IPS-20b (cell line): Measurements from ENCODE around the gene ATP6V0A4.
A peak's percentile ranks its signal among the peaks of the same experiment; 100 is the strongest.

Experiments used
- H3K27ac ChIP-seq: one replicate; pipeline ENCODE4 v1.5.1; 2013; ENCODE audit warnings: low read length
- H3K27me3 ChIP-seq: 2 replicates; pipeline ENCODE4 v1.6.1; 2013; ENCODE audit warnings: mild to moderate bottlenecking, low read length, inconsistent platforms; ENCODE audit not compliant: insufficient read depth
- H3K36me3 ChIP-seq: 2 replicates; pipeline ENCODE4 v1.6.1; 2013; ENCODE audit warnings: low read depth, mild to moderate bottlenecking, inconsistent platforms, low read length, moderate library complexity; ENCODE audit not compliant: insufficient read depth
- H3K4me1 ChIP-seq: 2 replicates; pipeline ENCODE4 v1.6.1; 2013; ENCODE audit warnings: mild to moderate bottlenecking, control low read depth, inconsistent platforms, low read length, moderate library complexity; ENCODE audit not compliant: insufficient read depth
- H3K4me3 ChIP-seq: 2 replicates; pipeline ENCODE4 v1.5.1; 2013; ENCODE audit warnings: mild to moderate bottlenecking, low read length, inconsistent platforms
- H3K9ac ChIP-seq: 2 replicates; pipeline ENCODE4 v1.6.1; 2013; ENCODE audit warnings: low read depth, mild to moderate bottlenecking, inconsistent platforms, low read length, moderate library complexity
- H3K9me3 ChIP-seq: 2 replicates; pipeline ENCODE4 v1.6.1; 2013; ENCODE audit warnings: mild to moderate bottlenecking, low read depth, low read length, inconsistent platforms; ENCODE audit not compliant: insufficient read depth

ATP6V0A4 gene

GRCh38 chr7:138667535-138668228 is 130.3 kb downstream of the ATP6V0A4 start:
- Histone ChIP-seq H3K36me3 (no peaks in the 10 kb centered on the region), H3K27ac (no peak overlapping the region), H3K4me1 (peaks cover 25% of the 10 kb centered on the region; the same call in 1 of the 2 replicates), H3K27me3 (no peaks in the 10 kb centered on the region), H3K4me3 (peak overlapping the region; percentile 48; the same call in 1 of the 2 replicates), H3K9me3 (peaks cover 5% of the 10 kb centered on the region; the same call in 1 of the 2 replicates), H3K9ac (no peak overlapping the region)

GRCh38 chr7:138666385-138666784 is 131.6 kb downstream of the ATP6V0A4 start:
- H3K27me3 ChIP-seq: no peaks in the 10 kb centered on the region
- peaks cover 5% of the 10 kb centered on the region; the same call in 1 of the 2 replicates for H3K9me3 ChIP-seq

GRCh38 chr7:138665669-138666140 is 132.3 kb downstream of the ATP6V0A4 start:
- peaks cover 5% of the 10 kb centered on the region; the same call in 1 of the 2 replicates for H3K9me3 ChIP-seq
- no peak overlapping the region; the same call in 1 of the 2 replicates for H3K9ac ChIP-seq
- H3K4me3 ChIP-seq: no peak overlapping the region
- H3K27me3 ChIP-seq: no peaks in the 10 kb centered on the region
- H3K4me1 ChIP-seq: peaks cover 31% of the 10 kb centered on the region; the same call in 1 of the 2 replicates
- H3K27ac ChIP-seq: no peak overlapping the region
- H3K36me3 ChIP-seq: no peaks in the 10 kb centered on the region

More at GRCh38 chr7:138666385-138666784, 131.6 kb downstream of the ATP6V0A4 start:
- H3K36me3 ChIP-seq: no peaks in the 10 kb centered on the region
- H3K4me3 ChIP-seq: no peak overlapping the region
- no peak overlapping the region for H3K9ac ChIP-seq
- H3K4me1 ChIP-seq: peaks cover 28% of the 10 kb centered on the region; the same call in 1 of the 2 replicates
- H3K27ac ChIP-seq: no peak overlapping the region

- Histone ChIP-seq H3K9me3 (peaks cover 5% of the 10 kb centered on the region; the same call in 1 of the 2 replicates), H3K36me3 (no peaks in the 10 kb centered on the region), H3K4me3 (peak overlapping the region; percentile 16; the same call in 1 of the 2 replicates), H3K4me1 (peaks cover 31% of the 10 kb centered on the region; the same call in 1 of the 2 replicates), H3K9ac (no peak overlapping the region; the same call in 1 of the 2 replicates), H3K27ac (no peak overlapping the region), H3K27me3 (no peaks in the 10 kb centered on the region)
These were observed 132.7 kb downstream of the ATP6V0A4 start for GRCh38 chr7:138665249-138665648.

- Histone ChIP-seq H3K4me1 (peaks cover 31% of the 10 kb centered on the region; the same call in 1 of the 2 replicates), H3K27ac (no peak overlapping the region), H3K9me3 (peaks cover 5% of the 10 kb centered on the region; the same call in 1 of the 2 replicates), H3K9ac (peak overlapping the region; percentile 61; the same call in 1 of the 2 replicates), H3K36me3 (no peaks in the 10 kb centered on the region), H3K27me3 (no peaks in the 10 kb centered on the region), H3K4me3 (peak overlapping the region; percentile 70)
These were observed 134.0 kb downstream of the ATP6V0A4 start for GRCh38 chr7:138663725-138664710.

- no peaks in the 10 kb centered on the region for H3K9me3 ChIP-seq
- H3K9ac ChIP-seq: no peak overlapping the region
- no peak overlapping the region for H3K4me3 ChIP-seq
- H3K27me3 ChIP-seq: no peaks in the 10 kb centered on the region
- peaks cover 26% of the 10 kb centered on the region; the same call in 1 of the 2 replicates for H3K4me1 ChIP-seq
- H3K36me3 ChIP-seq: no peaks in the 10 kb centered on the region
- no peak overlapping the region for H3K27ac ChIP-seq
These were observed 135.0 kb downstream of the ATP6V0A4 start for GRCh38 chr7:138662991-138663320.

GRCh38 chr7:138662076-138662990 is 135.7 kb downstream of the ATP6V0A4 start:
- no peaks in the 10 kb centered on the region for H3K27me3 ChIP-seq
- no peaks in the 10 kb centered on the region for H3K36me3 ChIP-seq
- no peak overlapping the region for H3K27ac ChIP-seq
- no peaks in the 10 kb centered on the region for H3K9me3 ChIP-seq
- no peak overlapping the region for H3K4me3 ChIP-seq
- peaks cover 24% of the 10 kb centered on the region; the same call in 1 of the 2 replicates for H3K4me1 ChIP-seq
- no peak overlapping the region for H3K9ac ChIP-seq

GRCh38 chr7:138661069-138661635 is 136.8 kb downstream of the ATP6V0A4 start:
- no peak overlapping the region for H3K4me3 ChIP-seq
- H3K9me3 ChIP-seq: no peaks in the 10 kb centered on the region
- no peak overlapping the region for H3K9ac ChIP-seq
- H3K4me1 ChIP-seq: peaks cover 18% of the 10 kb centered on the region; the same call in 1 of the 2 replicates
- no peaks in the 10 kb centered on the region for H3K36me3 ChIP-seq
- H3K27ac ChIP-seq: no peak overlapping the region
- no peaks in the 10 kb centered on the region for H3K27me3 ChIP-seq

GRCh38 chr7:138658889-138659288 is 139.1 kb downstream of the ATP6V0A4 start:
- Histone ChIP-seq H3K9ac (no peak overlapping the region), H3K27ac (no peak overlapping the region), H3K36me3 (no peaks in the 10 kb centered on the region), H3K27me3 (no peaks in the 10 kb centered on the region), H3K4me3 (no peak overlapping the region), H3K9me3 (peaks cover 11% of the 10 kb centered on the region), H3K4me1 (peaks cover 11% of the 10 kb centered on the region; the same call in 1 of the 2 replicates)

GRCh38 chr7:138657854-138658386 is 140.1 kb downstream of the ATP6V0A4 start:
- Histone ChIP-seq H3K4me1 (peaks cover 9% of the 10 kb centered on the region; the same call in 1 of the 2 replicates), H3K9ac (no peak overlapping the region), H3K9me3 (peaks cover 13% of the 10 kb centered on the region), H3K27ac (no peak overlapping the region), H3K36me3 (no peaks in the 10 kb centered on the region), H3K4me3 (no peak overlapping the region), H3K27me3 (no peaks in the 10 kb centered on the region)
